ENCODE results near the gene MLLT1.

DNA sequence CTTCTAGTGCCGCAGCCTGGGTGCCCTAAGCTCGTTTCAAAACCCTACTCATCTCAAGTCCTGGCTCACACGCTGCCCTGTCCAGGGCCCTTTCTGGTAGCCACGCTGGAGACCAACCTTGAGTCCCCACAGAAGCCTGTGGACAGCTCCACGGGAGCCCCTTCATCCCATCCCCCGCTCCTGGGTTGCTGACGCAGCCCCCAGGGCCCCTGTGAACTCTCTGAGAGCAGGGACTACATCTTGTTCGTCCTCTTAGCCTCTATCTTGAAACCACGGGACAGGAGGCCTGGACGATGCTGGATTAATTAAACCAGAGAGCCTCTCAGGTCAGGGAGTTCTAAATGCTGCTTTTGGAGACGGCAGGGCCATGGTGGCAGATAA, 7.4 kb downstream of the MLLT1 start:
- no peak for TF ChIP-seq EZH2phosphoT487 (IDR thresholded peaks at IDR 0.05; ENCODE audit: borderline replicate concordance, low read length)
- no peak for TF ChIP-seq CTCF (IDR thresholded peaks at IDR 0.05; ENCODE audit: low read depth, low read length, poor library complexity, severe bottlenecking)
